ENCODE measurements around the gene IGF2BP2.
"Not testable (repeated sequence)": the region's sequence is repeated elsewhere in the genome, so short reads cannot be mapped to it uniquely, and the experiment has no call there.

The IGF2BP2 gene

GRCh38 chr3:185677146-185677829 lies 147.6 kb downstream of the IGF2BP2 start:
- H3K4me1 ChIP-seq (ENCODE audit: low read depth, poor library complexity, severe bottlenecking) = no peaks in the 10 kb centered on the region
- H3K4me3 ChIP-seq (IDR thresholded peaks at IDR 0.05; ENCODE audit: insufficient read depth, low read depth, low read length) = no peak overlapping the region
- no peaks in the 10 kb centered on the region for H4K20me1 ChIP-seq (ENCODE audit: insufficient read depth)
- H3K27ac ChIP-seq = no peak overlapping the region
- H3K4me2 ChIP-seq = no peak overlapping the region
- H3K27me3 ChIP-seq (ENCODE audit: insufficient read depth, low read depth) = no peaks in the 10 kb centered on the region
- H3K9ac ChIP-seq = no peak overlapping the region
- no peaks in the 10 kb centered on the region for H3K79me2 ChIP-seq (ENCODE audit: insufficient read depth, low read depth)
- no peaks in the 10 kb centered on the region for H3K36me3 ChIP-seq (ENCODE audit: insufficient read depth)
- TF ChIP-seq CTCF (conservative IDR thresholded peaks at IDR 0.05; ENCODE audit: low read depth, low read length) = peak; percentile 86
- H2AFZ ChIP-seq (ENCODE audit: low read depth) = no peak overlapping the region

GRCh38 chr3:185667574-185667973 lies 157.3 kb downstream of the IGF2BP2 start:
- Histone ChIP-seq H3K4me2 (no peak overlapping the region), H2AFZ (ENCODE audit: low read depth) (no peak overlapping the region), H3K27ac (no peak overlapping the region), H4K20me1 (ENCODE audit: insufficient read depth) (no peaks in the 10 kb centered on the region), H3K36me3 (ENCODE audit: insufficient read depth) (no peaks in the 10 kb centered on the region), H3K79me2 (ENCODE audit: insufficient read depth, low read depth) (no peaks in the 10 kb centered on the region), H3K9ac (no peak overlapping the region), H3K4me1 (ENCODE audit: low read depth, poor library complexity, severe bottlenecking) (no peaks in the 10 kb centered on the region), H3K27me3 (ENCODE audit: insufficient read depth, low read depth) (no peaks in the 10 kb centered on the region), H3K4me3 (IDR thresholded peaks at IDR 0.05; ENCODE audit: insufficient read depth, low read depth, low read length) (no peak overlapping the region)
- TF ChIP-seq CTCF (conservative IDR thresholded peaks at IDR 0.05; ENCODE audit: low read depth, low read length) = no peak

- no peaks in the 10 kb centered on the region for H4K20me1 ChIP-seq (ENCODE audit: insufficient read depth)
- peaks cover 11% of the 10 kb centered on the region for H3K4me1 ChIP-seq (ENCODE audit: low read depth, poor library complexity, severe bottlenecking)
- no peak overlapping the region for H3K27ac ChIP-seq
- H3K79me2 ChIP-seq (ENCODE audit: insufficient read depth, low read depth) = no peaks in the 10 kb centered on the region
- TF ChIP-seq CTCF (conservative IDR thresholded peaks at IDR 0.05; ENCODE audit: low read depth, low read length) = no peak
- no peaks in the 10 kb centered on the region for H3K27me3 ChIP-seq (ENCODE audit: insufficient read depth, low read depth)
- no peak overlapping the region for H2AFZ ChIP-seq (ENCODE audit: low read depth)
- H3K4me3 ChIP-seq (IDR thresholded peaks at IDR 0.05; ENCODE audit: insufficient read depth, low read depth, low read length) = no peak overlapping the region
- H3K9ac ChIP-seq = no peak overlapping the region
- no peaks in the 10 kb centered on the region for H3K36me3 ChIP-seq (ENCODE audit: insufficient read depth)
- no peak overlapping the region for H3K4me2 ChIP-seq
Measured at GRCh38 chr3:185663929-185664328, 160.9 kb downstream of the IGF2BP2 start.

GRCh38 chr3:185661772-185662171 lies 163.1 kb downstream of the IGF2BP2 start:
- TF ChIP-seq CTCF (conservative IDR thresholded peaks at IDR 0.05; ENCODE audit: low read depth, low read length) = no peak
- Histone ChIP-seq H3K4me3 (IDR thresholded peaks at IDR 0.05; ENCODE audit: insufficient read depth, low read depth, low read length) (no peak overlapping the region), H3K4me1 (ENCODE audit: low read depth, poor library complexity, severe bottlenecking) (peaks cover 11% of the 10 kb centered on the region), H3K36me3 (ENCODE audit: insufficient read depth) (no peaks in the 10 kb centered on the region), H4K20me1 (ENCODE audit: insufficient read depth) (no peaks in the 10 kb centered on the region), H3K27ac (no peak overlapping the region), H2AFZ (ENCODE audit: low read depth) (no peak overlapping the region), H3K79me2 (ENCODE audit: insufficient read depth, low read depth) (no peaks in the 10 kb centered on the region), H3K4me2 (no peak overlapping the region), H3K27me3 (ENCODE audit: insufficient read depth, low read depth) (no peaks in the 10 kb centered on the region), H3K9ac (no peak overlapping the region)

- H3K4me3 ChIP-seq (IDR thresholded peaks at IDR 0.05; ENCODE audit: insufficient read depth, low read depth, low read length); H3K4me2 ChIP-seq; H3K9ac ChIP-seq; H4K20me1 ChIP-seq (ENCODE audit: insufficient read depth); H3K27ac ChIP-seq; H3K27me3 ChIP-seq (ENCODE audit: insufficient read depth, low read depth); H2AFZ ChIP-seq (ENCODE audit: low read depth); H3K36me3 ChIP-seq (ENCODE audit: insufficient read depth); H3K79me2 ChIP-seq (ENCODE audit: insufficient read depth, low read depth): not testable (repeated sequence)
- peaks cover 11% of the 10 kb centered on the region for H3K4me1 ChIP-seq (ENCODE audit: low read depth, poor library complexity, severe bottlenecking)
Measured at GRCh38 chr3:185661296-185661695, 163.5 kb downstream of the IGF2BP2 start.
